Brain microvascular endothelial cell (primary cell): ENCODE data around the gene VEGFA.

Source experiments
- DNase-seq: peaks from one replicate; pipeline ENCODE4 v3.0.0-alpha.2; 2020
- H3K27ac ChIP-seq: fragments of 250-450 bp; sonication (Bioruptor Pico); 2 replicates; pipeline ENCODE4 v1.5.1; 2020; ENCODE audit warnings: mild to moderate bottlenecking, moderate library complexity
- H3K27me3 ChIP-seq: fragments of 250-450 bp; sonication (Bioruptor Pico); replicated peaks from 2 replicates; pipeline ENCODE4 v1.5.1; 2020; ENCODE audit warnings: mild to moderate bottlenecking
- H3K36me3 ChIP-seq: fragments of 250-450 bp; sonication (Bioruptor Pico); replicated peaks from 2 replicates; pipeline ENCODE4 v1.5.1; 2020; ENCODE audit warnings: mild to moderate bottlenecking
- H3K4me3 ChIP-seq: 2 replicates; pipeline ENCODE4 v1.5.1; 2011; ENCODE audit warnings: low read depth, mild to moderate bottlenecking, control low read depth, low read length, moderate library complexity
- in situ Hi-C: cut with HindIII; loops from 2 replicates; pipeline ENCODE4 v1.10.0; 2017; ENCODE audit warnings: low sequenced_read_pairs, low pct_ligation_motif_present
- TF ChIP-seq, protein P1 (sequence below): IDR thresholded peaks from 2 replicates; pipeline ENCODE4 v1.5.1; 2011; ENCODE audit warnings: low read depth, mild to moderate bottlenecking, moderate library complexity, low read length, control low read depth, inconsistent platforms; ENCODE audit errors: missing control alignments

VEGFA gene

DNA sequence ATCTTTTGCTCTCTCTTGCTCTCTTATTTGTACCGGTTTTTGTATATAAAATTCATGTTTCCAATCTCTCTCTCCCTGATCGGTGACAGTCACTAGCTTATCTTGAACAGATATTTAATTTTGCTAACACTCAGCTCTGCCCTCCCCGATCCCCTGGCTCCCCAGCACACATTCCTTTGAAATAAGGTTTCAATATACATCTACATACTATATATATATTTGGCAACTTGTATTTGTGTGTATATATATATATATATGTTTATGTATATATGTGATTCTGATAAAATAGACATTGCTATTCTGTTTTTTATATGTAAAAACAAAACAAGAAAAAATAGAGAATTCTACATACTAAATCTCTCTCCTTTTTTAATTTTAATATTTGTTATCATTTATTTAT lies 15.9 kb downstream of the VEGFA start:
- H3K36me3 ChIP-seq, result peaks cover 44% of the 10 kb centered on the region
- in situ Hi-C loops, result no loop called here
- H3K27me3 ChIP-seq, result no peaks in the 10 kb centered on the region
- TF ChIP-seq, protein P1, sequence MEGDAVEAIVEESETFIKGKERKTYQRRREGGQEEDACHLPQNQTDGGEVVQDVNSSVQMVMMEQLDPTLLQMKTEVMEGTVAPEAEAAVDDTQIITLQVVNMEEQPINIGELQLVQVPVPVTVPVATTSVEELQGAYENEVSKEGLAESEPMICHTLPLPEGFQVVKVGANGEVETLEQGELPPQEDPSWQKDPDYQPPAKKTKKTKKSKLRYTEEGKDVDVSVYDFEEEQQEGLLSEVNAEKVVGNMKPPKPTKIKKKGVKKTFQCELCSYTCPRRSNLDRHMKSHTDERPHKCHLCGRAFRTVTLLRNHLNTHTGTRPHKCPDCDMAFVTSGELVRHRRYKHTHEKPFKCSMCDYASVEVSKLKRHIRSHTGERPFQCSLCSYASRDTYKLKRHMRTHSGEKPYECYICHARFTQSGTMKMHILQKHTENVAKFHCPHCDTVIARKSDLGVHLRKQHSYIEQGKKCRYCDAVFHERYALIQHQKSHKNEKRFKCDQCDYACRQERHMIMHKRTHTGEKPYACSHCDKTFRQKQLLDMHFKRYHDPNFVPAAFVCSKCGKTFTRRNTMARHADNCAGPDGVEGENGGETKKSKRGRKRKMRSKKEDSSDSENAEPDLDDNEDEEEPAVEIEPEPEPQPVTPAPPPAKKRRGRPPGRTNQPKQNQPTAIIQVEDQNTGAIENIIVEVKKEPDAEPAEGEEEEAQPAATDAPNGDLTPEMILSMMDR, result no peak
- H3K27ac ChIP-seq, result no peak overlapping the region
- H3K4me3 ChIP-seq, result no peak overlapping the region
- no peak for DNase-seq

DNA sequence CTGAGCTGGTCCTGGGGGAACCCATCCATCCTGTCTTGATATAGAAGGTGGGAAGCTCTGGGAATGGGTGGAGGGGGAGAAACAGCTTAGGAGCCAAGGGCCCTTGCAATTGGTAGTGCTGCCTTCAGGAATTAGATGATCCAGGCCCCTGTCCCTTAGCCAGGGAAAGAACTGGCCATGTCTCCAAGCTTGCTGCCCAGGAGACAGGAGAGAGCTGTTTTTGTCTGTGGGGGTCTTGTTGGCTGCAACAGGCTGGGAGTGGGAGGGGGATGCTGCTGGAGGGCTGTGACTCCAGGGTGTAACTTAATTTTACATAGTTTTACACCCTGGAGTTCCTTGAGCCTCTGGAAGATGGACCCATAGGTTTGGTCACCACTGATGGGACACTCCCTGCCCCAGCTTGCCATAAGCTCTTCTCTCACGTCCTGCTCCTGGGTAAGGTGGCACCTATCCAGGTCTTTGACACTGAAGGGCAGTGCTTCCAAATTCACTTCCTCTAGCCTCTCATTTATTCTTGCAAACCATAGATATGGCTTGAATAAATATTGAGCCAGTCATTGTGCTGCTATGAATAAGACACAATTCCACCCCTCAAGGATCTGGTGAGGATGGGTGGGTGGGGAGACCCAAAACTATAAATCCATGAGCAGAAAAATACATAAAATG lies 16.8 kb downstream of the VEGFA start:
- Histone ChIP-seq H3K4me3 (no peak overlapping the region), H3K36me3 (peaks cover 35% of the 10 kb centered on the region), H3K27ac (no peak overlapping the region), H3K27me3 (no peaks in the 10 kb centered on the region)
- TF ChIP-seq, protein P1, result no peak
- no peak for DNase-seq
- in situ Hi-C loops, result no loop called here

DNA sequence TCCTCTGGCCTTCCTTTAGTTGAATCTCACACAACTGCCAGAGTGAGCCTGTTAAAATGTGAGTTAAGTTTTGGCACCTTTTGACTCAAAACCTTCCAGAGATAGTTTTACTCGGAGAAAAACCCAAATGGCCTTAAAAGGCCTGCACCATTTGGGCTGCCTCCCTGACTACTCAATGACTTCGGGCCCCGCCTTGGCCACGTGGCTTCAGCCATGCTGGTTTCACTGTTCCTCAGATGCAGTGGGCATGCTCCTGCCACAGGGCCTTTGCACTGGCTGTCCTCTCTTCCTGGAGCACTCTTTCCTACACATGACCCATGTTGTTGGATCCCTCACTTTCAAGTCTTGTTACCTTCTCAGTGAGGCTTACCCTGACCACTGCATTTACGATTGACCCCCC lies 18.3 kb downstream of the VEGFA start:
- H3K27ac ChIP-seq, result no peak overlapping the region
- in situ Hi-C loops, result no loop called here
- TF ChIP-seq, protein P1, result no peak
- DNase-seq, result no peak
- peaks cover 20% of the 10 kb centered on the region for H3K36me3 ChIP-seq
- H3K27me3 ChIP-seq, result no peaks in the 10 kb centered on the region
- H3K4me3 ChIP-seq, result no peak overlapping the region

DNA sequence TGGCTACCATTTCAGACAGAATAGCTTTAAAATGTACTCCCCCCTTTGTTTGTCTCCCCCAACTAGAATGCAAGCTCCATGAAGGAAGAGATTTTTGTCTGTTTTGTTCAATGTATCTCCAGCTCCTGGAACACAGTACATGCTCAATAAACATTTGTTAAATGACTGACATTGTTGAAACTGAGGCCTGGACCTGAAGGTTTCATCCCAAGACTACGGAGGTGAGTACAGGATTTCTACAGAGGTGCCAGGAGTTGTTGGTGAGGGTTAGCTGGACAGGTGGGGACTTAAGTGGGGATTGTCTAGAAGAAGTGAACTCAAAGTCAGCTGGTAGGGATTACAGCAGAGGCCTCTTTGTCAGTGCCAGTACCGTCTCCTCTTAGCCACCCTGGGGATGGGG lies 19.4 kb downstream of the VEGFA start:
- H3K4me3 ChIP-seq, result no peak overlapping the region
- H3K36me3 ChIP-seq, result peaks cover 9% of the 10 kb centered on the region
- TF ChIP-seq, protein P1, result no peak
- in situ Hi-C loops, result no loop called here
- no peak for DNase-seq
- no peaks in the 10 kb centered on the region for H3K27me3 ChIP-seq
- no peak overlapping the region for H3K27ac ChIP-seq

DNA sequence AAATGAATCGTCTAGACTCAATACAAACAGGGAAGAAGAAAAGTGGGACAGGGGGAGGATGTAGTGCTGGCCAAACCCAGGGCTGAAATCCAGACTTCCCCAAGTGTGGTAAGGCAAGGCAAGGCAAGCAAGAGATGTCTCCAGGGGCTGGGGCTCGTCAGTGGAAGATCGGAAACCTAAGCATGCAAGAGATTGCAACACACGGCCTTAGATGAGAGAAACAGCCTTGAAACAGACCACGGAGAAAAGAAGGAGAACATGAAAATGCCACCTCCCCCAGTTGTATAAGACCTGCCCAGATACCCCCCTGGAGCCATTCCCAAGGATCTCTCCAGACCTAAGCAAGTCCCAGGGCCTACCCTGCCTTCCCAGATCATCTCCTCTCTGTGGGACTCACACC lies 20.0 kb downstream of the VEGFA start:
- in situ Hi-C loops, result no loop called here
- Histone ChIP-seq H3K27me3 (no peaks in the 10 kb centered on the region), H3K4me3 (no peak overlapping the region), H3K36me3 (peaks cover 5% of the 10 kb centered on the region), H3K27ac (no peak overlapping the region)
- no peak for DNase-seq
- TF ChIP-seq, protein P1, result no peak

DNA sequence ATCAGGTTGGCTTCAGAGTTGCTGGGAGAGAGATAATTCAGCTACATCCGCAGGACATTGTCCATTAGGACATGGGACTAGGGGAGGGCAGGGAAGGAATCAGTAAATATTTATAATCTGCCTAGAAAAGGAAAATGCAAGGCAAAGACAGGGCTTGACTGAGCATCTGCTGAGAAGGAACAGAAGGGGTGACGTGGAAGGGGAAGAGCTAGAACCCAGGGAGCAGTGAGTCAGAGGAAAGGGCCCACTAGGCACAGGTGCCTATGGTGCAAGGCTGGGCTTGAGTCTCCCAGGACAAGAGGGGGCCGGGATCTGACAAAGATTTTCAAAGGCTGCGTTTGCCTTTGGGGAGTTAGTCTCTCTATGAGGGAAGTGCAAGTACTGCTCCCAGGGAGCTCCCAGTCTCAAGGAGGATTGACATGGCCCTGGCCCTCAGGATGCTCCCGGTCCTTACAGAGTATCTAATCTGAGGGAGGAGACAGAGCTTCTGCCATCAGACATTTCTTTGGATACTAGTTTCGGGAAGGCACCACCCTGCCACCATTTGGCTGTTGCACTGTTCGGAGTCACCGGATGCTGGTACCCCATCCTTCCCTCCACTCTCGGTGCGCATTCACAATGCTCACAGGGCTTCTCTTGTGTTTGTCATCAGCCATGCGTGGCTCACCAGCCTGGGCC lies 21.9 kb downstream of the VEGFA start:
- H3K36me3 ChIP-seq, result no peaks in the 10 kb centered on the region
- no peak for DNase-seq
- no peaks in the 10 kb centered on the region for H3K27me3 ChIP-seq
- in situ Hi-C loops, result no loop called here
- H3K27ac ChIP-seq, result no peak overlapping the region
- H3K4me3 ChIP-seq, result no peak overlapping the region
- TF ChIP-seq, protein P1, result no peak
